Breast epithelium (tissue), 4 donors: ENCODE data around the gene ACIN1. TPM values are rescaled to one million over a fixed set of nuclear protein-coding genes. Genes with fewer than 3 reads are reported as not detected.

Source experiments
- DNase-seq, 2 donors: peaks; one replicate each; pipeline ENCODE4 v3.0.0-alpha.2; 2019; ENCODE audit warnings: low spot score in 2 of 2
- H3K27ac ChIP-seq, 2 donors: fragments of 200-600 bp; sonication (generic) in 1 of 2; one replicate each; pipeline ENCODE4 v1.5.1; 2016 to 2019; ENCODE audit warnings: mild to moderate bottlenecking in 1 of 2
- H3K27me3 ChIP-seq, 2 donors: fragments of 200-600 bp; sonication (generic) in 1 of 2; one replicate each; pipeline versions ENCODE4 v1.5.1 to v1.6.0; 2017 to 2019; ENCODE audit warnings: control low read depth in 1 of 2, mild to moderate bottlenecking in 1 of 2
- H3K36me3 ChIP-seq: fragments of 200-600 bp; one replicate; pipeline ENCODE4 v1.5.1; 2019
- H3K4me1 ChIP-seq, 2 donors: fragments of 200-600 bp; sonication (generic); one replicate each; pipeline ENCODE4 v1.5.1; 2016 to 2019; ENCODE audit warnings: control low read depth in 1 of 2
- H3K4me3 ChIP-seq, 3 donors: fragments of 200-600 bp; sonication (generic); 1 replicate in 2 of 3; 2 replicates in 1 of 3; pipeline ENCODE4 v1.5.1; 2016 to 2019; ENCODE audit warnings: mild to moderate bottlenecking in 3 of 3, moderate library complexity in 2 of 3
- H3K9me3 ChIP-seq, 2 donors: fragments of 200-600 bp; sonication (generic) in 1 of 2; one replicate each; pipeline ENCODE4 v1.5.1; 2016 to 2019; ENCODE audit warnings: control low read depth in 1 of 2
- CTCF ChIP-seq, 3 donors: fragments of 450-650 bp; IDR thresholded peaks; one replicate each; pipeline ENCODE4 v1.5.1; 2016 to 2017; ENCODE audit warnings: antibody characterized with exemption in 3 of 3, mild to moderate bottlenecking in 3 of 3, moderate library complexity in 3 of 3
- POLR2A ChIP-seq: fragments of 450-650 bp; IDR thresholded peaks from one replicate; pipeline ENCODE4 v1.6.1; 2016; ENCODE audit warnings: antibody characterized with exemption, mild to moderate bottlenecking, moderate library complexity
- POLR2AphosphoS5 ChIP-seq, 3 donors: sonication (generic); formaldehyde crosslinking; IDR thresholded peaks; one replicate each; pipeline ENCODE4 v1.6.1; 2017; ENCODE audit warnings: antibody characterized with exemption in 3 of 3
- intact Hi-C: fragments of 100-400 bp; cut with DNase I; formaldehyde crosslinking; loops from one replicate; pipeline ENCODE4 v1.15.1; 2023; ENCODE audit warnings: low total_unique reads
- total RNA-seq, 3 donors: library from RNA; depleted of rRNA; stranded (reverse); fragments of >200 nt; gene quantifications; one replicate each; pipeline ENCODE4 v1.1.0, GENCODE V29; 2016

The ACIN1 gene
- total RNA-seq, 3 donors from 2014 or later = 106 to 151 (median 145) TPM

- H3K27me3 ChIP-seq = no peaks in the 10 kb centered on the region
- H3K4me3 ChIP-seq = no peak overlapping the region
- H3K27ac ChIP-seq = no peak overlapping the region
- no peaks in the 10 kb centered on the region for H3K4me1 ChIP-seq
- no peaks in the 10 kb centered on the region for H3K9me3 ChIP-seq
- TF ChIP-seq POLR2AphosphoS5 (IDR thresholded peaks at IDR 0.05) (no peak), POLR2A (no peak), CTCF (IDR thresholded peaks at IDR 0.05) (no peak)
- H3K36me3 ChIP-seq = no peaks in the 10 kb centered on the region
- no peak for DNase-seq
- intact Hi-C loops = no loop called here
These were observed 53.2 kb downstream of the ACIN1 start for GRCh38 chr14:23041729-23042128.

- intact Hi-C loops = no loop called here
- Histone ChIP-seq H3K27ac (no peak overlapping the region), H3K4me1 (no peaks in the 10 kb centered on the region), H3K9me3 (no peaks in the 10 kb centered on the region), H3K4me3 (no peak overlapping the region), H3K27me3 (no peaks in the 10 kb centered on the region), H3K36me3 (no peaks in the 10 kb centered on the region)
- TF ChIP-seq POLR2A = no peak
- TF ChIP-seq CTCF (IDR thresholded peaks at IDR 0.05) = no peak
- no peak for DNase-seq
These were observed 54.8 kb downstream of the ACIN1 start for GRCh38 chr14:23040100-23040499.

- Histone ChIP-seq H3K4me3 (peak overlapping the region; percentile 71 to 81 (median 78)), H3K27me3 (no peaks in the 10 kb centered on the region), H3K27ac (peak overlapping the region; percentile 88 to 96), H3K9me3 (no peaks in the 10 kb centered on the region), H3K4me1 (peaks cover 5 to 6% of the 10 kb centered on the region in 2 donors), H3K36me3 (no peaks in the 10 kb centered on the region)
- TF ChIP-seq CTCF (IDR thresholded peaks at IDR 0.05) (peak in 1 of 3 donors; percentile 22), POLR2AphosphoS5 (IDR thresholded peaks at IDR 0.05) (no peak), POLR2A (no peak)
- intact Hi-C loops = no loop called here
- no peak for DNase-seq
These were observed 59.4 kb downstream of the ACIN1 start for GRCh38 chr14:23035303-23036144.

- Histone ChIP-seq H3K4me3 (peak within 1 kb of the TSS; percentile 71 to 81 (median 78)), H3K36me3 (no peaks in the 10 kb centered on the region), H3K27me3 (no peaks in the 10 kb centered on the region), H3K27ac (peak within 1 kb of the TSS; percentile 88 to 96), H3K4me1 (peaks cover 5 to 6% of the 10 kb centered on the region in 2 donors), H3K9me3 (no peaks in the 10 kb centered on the region)
- no peak for TF ChIP-seq CTCF (IDR thresholded peaks at IDR 0.05)
- no peak for TF ChIP-seq POLR2A
- peak; percentile 59 to 73 (median 61) for TF ChIP-seq POLR2AphosphoS5 (IDR thresholded peaks at IDR 0.05)
- DNase-seq = peak; percentile 88 to 91
- intact Hi-C loops = no loop called here
These were observed 60.2 kb downstream of the ACIN1 start, which contains the start of gene PSMB5 for GRCh38 chr14:23034498-23035302. Gene PSMB5, minus strand, starts transcription at chr14:23034900. Its CDS starts 19 bp downstream, at chr14:23034881.
